Stimulated activated CD8-positive, alpha-beta memory T cell treated with anti-CD3 and anti-CD28 coated beads, Interleukin-12 subunit alpha, Interleukin-12 subunit beta, amount 100 ng/mL, for 24 hours (primary cell): ENCODE data around the gene XPA.
"Not testable (repeated sequence)": the region's sequence is repeated elsewhere in the genome, so short reads cannot be mapped to it uniquely, and the experiment has no call there.

Source experiments
- DNase-seq: peaks from one replicate; pipeline ENCODE4 v3.0.0-alpha.2; 2020; ENCODE audit errors: extremely low read depth

The XPA gene

GRCh38 chr9:97703437-97704344 lies 6.6 kb upstream of the XPA start:
- no peak for DNase-seq

DNA sequence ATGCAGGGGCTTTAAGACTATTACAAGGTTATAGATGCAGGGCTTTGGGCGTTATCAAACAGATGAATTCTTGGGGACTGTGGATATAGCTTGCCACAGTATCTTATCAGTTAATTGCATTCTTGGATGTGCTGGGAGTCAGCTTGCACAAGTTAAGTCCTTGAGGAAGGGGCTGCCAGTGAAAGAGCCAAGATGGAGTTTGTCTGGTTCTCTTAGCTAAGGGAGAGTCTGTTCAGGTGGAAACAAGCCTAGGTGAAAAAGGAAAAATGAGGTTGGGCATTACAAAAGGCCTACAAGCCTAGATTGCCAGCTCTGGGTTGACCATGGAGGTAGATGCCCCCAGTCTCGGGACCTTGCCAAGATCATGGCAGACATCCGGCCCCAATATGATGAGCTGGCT lies 2.7 kb upstream of the XPA start:
- DNase-seq: not testable (repeated sequence)

DNA sequence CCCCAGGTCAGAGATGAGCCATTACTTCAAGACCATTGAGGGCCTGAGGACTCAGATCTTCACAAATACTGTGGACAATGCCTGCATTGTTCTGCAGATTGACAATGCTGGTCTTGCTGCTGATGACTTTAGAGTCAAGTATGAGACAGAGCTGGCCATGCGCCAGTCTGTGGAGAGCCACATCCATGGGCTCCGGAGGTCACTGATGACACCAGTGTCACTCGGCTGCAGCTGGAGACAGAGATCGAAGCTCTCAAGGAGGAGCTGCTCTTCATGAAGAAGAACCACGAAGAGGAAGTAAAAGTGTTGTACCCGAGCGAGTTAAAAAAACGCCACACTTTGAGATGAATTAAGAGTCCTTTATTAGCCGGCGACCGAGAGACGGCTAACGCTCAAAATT lies 2.1 kb upstream of the XPA start:
- DNase-seq: not testable (repeated sequence)

- DNase-seq: no peak
Measured at GRCh38 chr9:97698865-97699264, 1.7 kb upstream of the XPA start.

DNA sequence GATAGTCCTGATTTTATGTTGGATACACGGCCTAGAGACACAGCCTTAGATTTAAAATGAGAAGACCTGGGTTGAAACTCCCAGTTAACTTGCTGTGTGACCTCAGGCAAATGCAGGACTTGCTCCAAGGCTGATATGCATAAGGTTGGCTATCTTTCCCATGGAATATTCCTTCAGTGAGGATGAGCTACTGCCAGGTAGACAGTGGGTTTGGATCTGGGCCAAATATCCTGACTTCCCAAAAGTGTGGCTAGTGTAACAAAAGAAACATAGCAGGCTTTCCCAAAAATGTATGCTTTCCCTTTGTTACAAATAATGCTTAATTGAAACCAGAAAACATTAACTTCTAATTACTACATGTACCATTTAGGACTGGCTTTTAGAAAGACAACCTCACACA lies 697 bp upstream of the XPA start:
- DNase-seq: no peak

- no peak for DNase-seq
Measured at GRCh38 chr9:97695995-97696802, 941 bp downstream of the XPA start.

DNA sequence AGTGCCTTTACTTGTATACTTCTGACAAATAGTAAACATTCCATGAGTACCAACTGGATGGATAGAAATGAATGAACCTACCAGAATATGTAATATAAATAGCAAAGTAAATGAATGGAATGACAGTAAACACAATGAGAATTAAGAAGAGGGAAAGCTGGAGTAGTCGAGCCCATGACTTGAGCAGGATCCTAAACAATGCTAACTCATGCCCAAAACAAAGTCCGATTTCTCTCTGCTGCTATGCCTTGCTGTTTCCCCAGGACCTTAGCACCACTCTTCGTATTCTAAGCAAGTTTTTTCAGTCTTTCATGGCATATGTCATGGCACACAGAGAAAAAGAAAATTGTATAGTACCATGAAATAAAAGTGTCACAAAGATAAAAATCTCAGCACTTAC lies 1.8 kb downstream of the XPA start:
- no peak for DNase-seq

- DNase-seq: no peak
Measured at GRCh38 chr9:97694769-97695168, 2.4 kb downstream of the XPA start.

DNA sequence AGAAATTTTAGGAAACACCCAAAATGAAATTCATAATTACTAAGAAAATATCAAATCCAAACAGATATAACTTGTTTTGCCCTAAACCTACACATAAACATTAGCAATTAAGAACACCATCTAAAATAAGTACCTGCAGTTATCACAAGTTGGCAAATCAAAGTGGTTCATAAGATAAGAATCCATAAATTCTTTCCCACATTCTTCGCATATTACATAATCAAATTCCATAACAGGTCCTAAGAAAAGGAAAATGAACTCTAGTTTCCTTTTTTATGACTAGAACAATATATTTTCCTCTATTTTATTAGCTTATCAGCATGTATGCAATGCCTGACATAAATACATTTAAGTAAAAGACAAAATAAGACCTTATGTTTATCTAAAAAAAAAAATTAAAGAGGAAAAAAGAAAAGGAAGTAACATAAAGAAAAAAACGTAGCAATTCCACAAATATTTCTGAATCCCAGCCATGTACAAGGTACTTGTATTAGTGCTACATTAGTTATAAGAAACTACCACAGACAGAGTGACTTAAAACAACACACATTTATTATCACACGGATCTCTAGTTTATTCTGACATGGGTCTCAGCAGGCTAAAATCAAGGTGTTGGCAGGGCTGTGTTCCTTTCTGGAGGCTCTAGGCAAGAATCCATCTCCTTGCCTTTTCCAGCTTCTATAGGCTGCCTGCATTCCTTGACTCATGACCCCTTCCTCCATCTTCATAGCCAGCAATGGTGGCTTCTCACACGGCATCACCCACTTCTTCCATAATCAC lies 7.5 kb downstream of the XPA start:
- DNase-seq: no peak

DNA sequence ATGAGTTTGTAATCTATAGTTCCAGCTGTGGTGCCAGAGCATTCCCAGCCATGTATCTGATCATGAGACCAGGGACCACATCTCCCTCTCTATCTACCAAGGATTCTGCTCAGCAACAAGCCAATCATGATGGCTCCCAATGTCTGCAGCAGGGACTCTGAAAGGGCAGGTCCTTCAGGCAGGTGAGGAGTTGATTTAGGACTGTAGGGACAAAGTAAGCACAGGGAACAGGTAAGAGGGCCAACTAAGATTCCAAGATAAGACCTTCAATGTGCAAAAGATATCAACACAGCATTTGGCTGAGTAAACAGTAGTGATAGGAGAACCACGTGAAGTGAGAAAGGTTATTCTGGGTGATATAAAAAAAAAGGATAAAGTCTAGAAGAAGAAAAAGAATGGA lies 8.5 kb downstream of the XPA start:
- no peak for DNase-seq

DNA sequence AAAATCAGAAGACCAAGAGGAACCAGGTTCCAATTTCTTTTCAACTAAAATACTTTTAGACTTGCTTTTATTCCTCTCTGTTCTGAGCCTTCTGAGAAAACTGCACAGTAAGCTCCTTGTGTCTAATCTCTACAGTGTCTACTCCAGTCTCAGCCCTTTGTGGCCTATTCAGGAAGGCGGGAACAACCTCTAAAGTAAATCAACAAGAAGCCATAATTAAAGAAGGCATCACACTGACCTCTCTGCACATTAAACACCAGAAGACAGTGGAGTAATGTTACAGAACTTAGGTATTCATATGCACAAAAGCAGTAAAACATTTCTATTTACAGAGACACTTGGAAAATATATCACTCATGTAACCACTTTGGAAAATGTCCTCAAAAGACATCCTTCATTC lies 14.9 kb downstream of the XPA start:
- no peak for DNase-seq

DNA sequence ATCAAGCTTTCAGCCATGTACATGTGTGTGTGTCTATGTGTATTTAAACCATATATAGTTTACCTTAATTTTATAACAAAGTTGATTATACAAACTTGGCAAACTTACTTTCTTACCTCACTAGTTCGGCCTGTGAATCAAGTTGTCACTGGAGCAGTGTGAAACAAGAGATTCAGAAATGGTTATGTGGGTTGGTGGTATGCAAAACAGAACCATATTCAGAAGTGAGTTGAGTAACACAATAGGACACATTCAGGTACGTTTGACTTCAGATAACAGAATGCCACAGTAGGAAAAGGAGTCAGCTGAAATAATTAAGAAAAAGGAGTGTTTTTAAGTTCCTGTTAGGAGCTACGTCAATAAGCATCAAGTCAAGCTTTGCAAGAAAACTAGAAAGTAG lies 21.5 kb downstream of the XPA start:
- no peak for DNase-seq

GRCh38 chr9:97673922-97674321 lies 23.2 kb downstream of the XPA start:
- no peak for DNase-seq

GRCh38 chr9:97672403-97672802 lies 24.7 kb downstream of the XPA start:
- no peak for DNase-seq

DNA sequence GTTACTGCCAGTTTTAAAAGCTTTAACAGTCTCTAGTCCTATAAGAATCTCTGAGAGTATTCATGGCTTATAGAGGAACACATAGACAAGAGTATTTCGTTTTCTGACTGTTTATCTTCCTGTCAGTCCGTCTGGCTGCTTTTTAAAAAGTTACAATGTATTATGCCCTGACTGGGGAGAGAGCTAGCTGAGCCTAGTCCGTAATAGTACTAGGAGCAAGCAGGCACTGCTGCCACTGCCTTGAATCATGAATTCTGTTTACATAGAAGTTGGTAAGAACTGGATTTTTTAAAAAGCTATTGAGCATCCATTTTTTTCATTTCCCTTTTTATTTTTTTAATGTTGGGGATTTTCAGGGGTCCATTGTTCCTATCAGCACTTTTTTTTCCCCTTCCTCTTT lies 26.6 kb downstream of the XPA start:
- DNase-seq: no peak

GRCh38 chr9:97668485-97668884 lies 28.7 kb downstream of the XPA start:
- DNase-seq: no peak

DNA sequence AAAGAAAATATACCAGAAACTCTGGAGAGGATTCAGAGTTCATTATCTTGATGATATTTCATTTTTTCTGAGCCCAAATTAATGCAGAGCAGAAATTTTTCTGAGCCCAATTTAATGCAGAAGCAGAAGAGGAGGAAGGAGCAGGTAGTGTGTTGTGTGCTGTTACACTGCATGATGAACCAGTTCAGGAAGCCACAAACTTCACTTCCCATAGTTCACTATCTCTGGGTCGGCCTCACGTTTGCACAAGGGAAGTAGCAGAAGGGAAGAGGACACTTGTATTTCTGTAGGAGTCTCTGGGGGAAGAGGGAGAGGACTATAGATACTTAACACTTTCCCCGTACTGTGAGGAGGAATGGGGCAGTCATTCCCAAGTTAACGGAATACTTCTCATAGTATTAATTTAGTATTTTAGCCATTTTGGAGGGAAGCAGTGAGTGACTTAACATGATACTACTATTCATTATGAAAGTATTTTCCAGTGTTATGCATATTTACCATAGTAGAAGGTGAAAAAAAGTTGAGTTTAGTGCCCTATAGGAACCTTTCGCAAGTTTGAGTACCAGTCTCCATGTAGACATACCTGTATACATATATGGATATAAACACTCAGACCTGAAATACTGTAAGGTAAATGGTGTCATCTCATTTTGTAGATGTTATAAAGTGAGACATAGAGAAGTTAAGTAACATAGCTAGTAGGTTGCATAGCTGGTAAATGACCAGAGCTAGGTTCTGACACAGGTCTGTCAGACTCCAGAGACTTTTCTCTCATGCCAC lies 30.0 kb downstream of the XPA start:
- no peak for DNase-seq

- no peak for DNase-seq
Measured at GRCh38 chr9:97665742-97666141, 31.4 kb downstream of the XPA start.

DNA sequence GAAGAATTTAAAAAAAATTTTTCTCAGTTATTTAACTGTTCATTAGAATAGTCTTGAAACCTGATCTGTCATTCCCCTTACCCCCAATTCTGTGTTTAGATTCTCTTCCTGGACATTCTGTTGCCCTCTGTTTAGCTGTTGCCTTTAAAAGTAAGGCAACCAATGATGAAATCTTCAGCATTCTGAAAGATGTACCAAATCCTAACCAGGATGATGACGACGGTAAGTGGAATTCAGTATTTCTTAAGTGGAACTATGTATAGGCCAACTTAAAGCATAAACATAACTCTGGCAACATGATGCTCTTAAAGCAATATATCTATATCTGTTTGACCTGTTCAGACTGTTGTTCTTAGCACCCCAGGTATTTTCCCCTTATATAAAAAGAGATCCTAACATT lies 36.3 kb downstream of the XPA start:
- no peak for DNase-seq

GRCh38 chr9:97660340-97660739 lies 36.8 kb downstream of the XPA start:
- DNase-seq: no peak

DNA sequence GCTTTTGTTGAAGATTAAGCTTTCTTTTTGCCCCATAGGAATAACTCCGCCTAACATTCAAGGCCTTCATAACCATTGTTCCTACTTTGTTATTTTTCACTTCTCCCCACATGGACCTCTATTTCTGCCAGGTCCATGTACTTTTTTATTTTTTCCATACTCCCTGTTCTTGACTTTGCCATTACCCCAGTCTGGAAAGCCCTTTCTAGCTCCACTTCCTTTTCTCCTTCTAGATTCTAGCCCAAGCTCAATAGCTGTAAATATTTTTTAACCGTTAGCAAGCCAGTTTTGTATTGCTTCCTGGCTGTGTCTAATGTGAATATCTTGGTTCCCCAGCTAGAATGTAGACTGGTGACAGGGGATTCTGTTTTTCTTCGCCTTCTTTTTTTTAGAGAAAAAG lies 37.4 kb downstream of the XPA start:
- DNase-seq: no peak

DNA sequence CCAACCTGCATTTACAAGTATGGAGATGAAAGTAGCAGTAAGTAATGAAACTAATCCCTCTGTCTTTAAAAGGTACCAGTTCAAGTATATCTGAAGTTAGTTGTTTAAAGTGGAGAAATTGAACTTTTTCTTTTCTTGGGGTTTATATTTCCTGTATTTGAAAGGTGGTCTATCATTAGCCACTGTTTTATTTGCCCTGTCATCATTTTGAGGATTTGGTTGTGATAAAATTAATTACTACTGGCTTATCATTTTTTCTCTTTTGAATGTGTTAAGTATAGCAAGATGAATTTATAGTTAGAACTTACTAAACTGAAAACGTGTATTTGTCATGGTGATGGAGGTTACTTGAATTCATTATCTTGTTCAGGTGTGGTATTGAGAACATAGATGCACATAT lies 38.4 kb downstream of the XPA start:
- DNase-seq: no peak
